Endodermal cell (in vitro differentiated cells): Measurements from ENCODE around the gene GRM4. TPM values are rescaled to one million over a fixed set of nuclear protein-coding genes. Genes with fewer than 3 reads are reported as not detected.

ENCODE experiments used
- DNase-seq: peaks from one replicate; pipeline ENCODE4 v3.0.0-alpha.2; 2017
- H3K27ac ChIP-seq: 2 replicates; pipeline ENCODE4 v1.5.1; 2013; ENCODE audit warnings: mild to moderate bottlenecking, low read depth, low read length, moderate library complexity
- H3K27me3 ChIP-seq: 2 replicates; pipeline ENCODE4 v1.6.1; 2013; ENCODE audit warnings: mild to moderate bottlenecking, low read length, moderate library complexity; ENCODE audit not compliant: insufficient read depth, control insufficient read depth, poor library complexity, severe bottlenecking
- H3K36me3 ChIP-seq: 2 replicates; pipeline ENCODE4 v1.7.0; 2013; ENCODE audit warnings: mild to moderate bottlenecking, low read length, moderate library complexity; ENCODE audit not compliant: control insufficient read depth, insufficient read depth
- H3K4me1 ChIP-seq: one replicate; pipeline ENCODE4 v1.7.0; 2013; ENCODE audit warnings: low read length; ENCODE audit not compliant: control insufficient read depth, insufficient read depth
- H3K4me3 ChIP-seq: 2 replicates; pipeline ENCODE4 v1.5.1; 2013; ENCODE audit warnings: mild to moderate bottlenecking, low read length, moderate library complexity
- H3K9ac ChIP-seq: 2 replicates; pipeline ENCODE4 v1.6.1; 2013; ENCODE audit warnings: mild to moderate bottlenecking, low read length, moderate library complexity; ENCODE audit not compliant: poor library complexity, severe bottlenecking; ENCODE audit errors: extremely low read depth
- H3K9me3 ChIP-seq: 2 replicates; pipeline ENCODE4 v1.6.1; 2013; ENCODE audit warnings: mild to moderate bottlenecking, low read length, moderate library complexity; ENCODE audit not compliant: control insufficient read depth
- H3K27ac Mint-ChIP-seq: 2 replicates; pipeline ENCODE4 v1.8.0; 2020; ENCODE audit warnings: mixed read lengths
- H3K27me3 Mint-ChIP-seq: 2 replicates; pipeline ENCODE4 v1.8.0; 2021; ENCODE audit warnings: mild to moderate bottlenecking, mixed read lengths; ENCODE audit not compliant: insufficient read depth
- H3K36me3 Mint-ChIP-seq: 2 replicates; pipeline ENCODE4 v1.8.0; 2020; ENCODE audit warnings: low read depth, mixed read lengths
- H3K4me1 Mint-ChIP-seq: 2 replicates; pipeline ENCODE4 v1.8.0; 2020; ENCODE audit warnings: mixed read lengths
- H3K4me3 Mint-ChIP-seq: 2 replicates; pipeline ENCODE4 v1.8.0; 2020; ENCODE audit warnings: mild to moderate bottlenecking, moderate library complexity, mixed read lengths
- H3K9me3 Mint-ChIP-seq: 2 replicates; pipeline ENCODE4 v1.8.0; 2020; ENCODE audit warnings: mild to moderate bottlenecking, mixed read lengths
- CTCF ChIP-seq: fragments of 200-600 bp; sonication (generic); conservative IDR thresholded peaks from 2 replicates; pipeline ENCODE4 v1.5.0; 2021; ENCODE audit warnings: antibody characterized with exemption, mild to moderate bottlenecking
- WGBS, 2 experiments: methylation state at CpG; one replicate each; pipeline versions ENCODE4 v1.1.5 to v1.1.7; 2013; ENCODE audit warnings: missing lambda C conversion rate in 2 of 2, mixed read lengths in 1 of 2; ENCODE audit not compliant: insufficient coverage in 1 of 2, insufficient read length in 1 of 2; 5-methylcytosine and 5-hydroxymethylcytosine counted together
- total RNA-seq, 2 donors: library from RNA; stranded (reverse); fragmentation: NEBNext Ultra II Directional in 1 of 2; extraction: Animal tissue kit (Norgen Biotek cat#: 25700) in 1 of 2; gene quantifications; 2 replicates in 1 of 2; 3 replicates in 1 of 2; pipeline ENCODE4 v1.2.1, GENCODE V29; 2021

The GRM4 gene
- total RNA-seq, 2 donors from 2014 or later, result 3.1 to 9.1 TPM

GRCh38 chr6:33994472-33995308 is 151.2 kb downstream of the GRM4 start:
- Histone ChIP-seq H3K27ac (no peak overlapping the region), H3K36me3 (no peaks in the 10 kb centered on the region), H3K9ac (no peak overlapping the region), H3K9me3 (peaks cover 9% of the 10 kb centered on the region), H3K4me3 (no peak overlapping the region), H3K4me1 (peaks cover 9% of the 10 kb centered on the region), H3K27me3 (peaks cover 75% of the 10 kb centered on the region)
- DNase-seq, result peak; percentile 58
- no peaks in the 10 kb centered on the region for H3K36me3 Mint-ChIP-seq
- H3K4me1 Mint-ChIP-seq, result peaks cover 38% of the 10 kb centered on the region
- peaks cover 91% of the 10 kb centered on the region for H3K27me3 Mint-ChIP-seq
- peaks cover 13% of the 10 kb centered on the region for H3K9me3 Mint-ChIP-seq
- H3K27ac Mint-ChIP-seq, result no peak overlapping the region
- 86 to 92% methylated on average over 6 to 12 of the region's 12 CpGs for WGBS, 2 experiments
- no peak overlapping the region for H3K4me3 Mint-ChIP-seq
- TF ChIP-seq CTCF, result no peak

- H3K4me1 Mint-ChIP-seq, result peaks cover 45% of the 10 kb centered on the region
- Histone ChIP-seq H3K4me3 (no peak overlapping the region), H3K27me3 (peaks cover 68% of the 10 kb centered on the region), H3K9ac (no peak overlapping the region), H3K36me3 (no peaks in the 10 kb centered on the region), H3K9me3 (peaks cover 9% of the 10 kb centered on the region), H3K27ac (no peak overlapping the region), H3K4me1 (peaks cover 15% of the 10 kb centered on the region)
- peaks cover 13% of the 10 kb centered on the region for H3K9me3 Mint-ChIP-seq
- H3K4me3 Mint-ChIP-seq, result no peak overlapping the region
- no peak overlapping the region for H3K27ac Mint-ChIP-seq
- TF ChIP-seq CTCF, result no peak
- H3K36me3 Mint-ChIP-seq, result no peaks in the 10 kb centered on the region
- 74 to 84% methylated on average over 18 to 21 of the region's 21 CpGs for WGBS, 2 experiments
- H3K27me3 Mint-ChIP-seq, result peaks cover 84% of the 10 kb centered on the region
- DNase-seq, result peak; percentile 41
Measured at GRCh38 chr6:33993653-33994471, 152.0 kb downstream of the GRM4 start.

- H3K4me3 Mint-ChIP-seq, result no peak overlapping the region
- peaks cover 80% of the 10 kb centered on the region for H3K27me3 Mint-ChIP-seq
- H3K36me3 ChIP-seq, result no peaks in the 10 kb centered on the region
- peaks cover 60% of the 10 kb centered on the region for H3K27me3 ChIP-seq
- H3K9me3 Mint-ChIP-seq, result peaks cover 13% of the 10 kb centered on the region
- TF ChIP-seq CTCF, result no peak
- WGBS, 2 experiments, result 87 to 90% methylated on average over 5 to 11 of the region's 11 CpGs
- H3K9me3 ChIP-seq, result peaks cover 9% of the 10 kb centered on the region
- peak; percentile 41 for DNase-seq
- no peak overlapping the region for H3K9ac ChIP-seq
- H3K4me1 Mint-ChIP-seq, result peaks cover 53% of the 10 kb centered on the region
- no peak overlapping the region for H3K4me3 ChIP-seq
- H3K27ac Mint-ChIP-seq, result no peak overlapping the region
- no peaks in the 10 kb centered on the region for H3K36me3 Mint-ChIP-seq
- peaks cover 22% of the 10 kb centered on the region for H3K4me1 ChIP-seq
- H3K27ac ChIP-seq, result no peak overlapping the region
Measured at GRCh38 chr6:33993091-33993490, 152.8 kb downstream of the GRM4 start.
